VCaP (cell line): Measurements from ENCODE around the gene JAKMIP2.
A peak's percentile ranks its signal among the peaks of the same experiment; 100 is the strongest.

Source experiments
- H3K27ac ChIP-seq: fragments of 450-650 bp; 2 replicates; pipeline ENCODE4 v1.5.1; 2017
- CTCF ChIP-seq: fragments of 450-650 bp; conservative IDR thresholded peaks from 2 replicates; pipeline ENCODE4 v1.5.1; 2017; ENCODE audit warnings: mild to moderate bottlenecking, moderate library complexity

JAKMIP2 gene

GRCh38 chr5:147669169-147669869 lies 113.2 kb downstream of the JAKMIP2 start:
- TF ChIP-seq CTCF = no peak

GRCh38 chr5:147668385-147668784 lies 114.1 kb downstream of the JAKMIP2 start:
- H3K27ac ChIP-seq = peak overlapping the region; percentile 68
- TF ChIP-seq CTCF = no peak

More at GRCh38 chr5:147669169-147669869, 113.2 kb downstream of the JAKMIP2 start:
- peak overlapping the region; percentile 68 for H3K27ac ChIP-seq

- no peak overlapping the region for H3K27ac ChIP-seq
- TF ChIP-seq CTCF = no peak
These were observed 115.2 kb downstream of the JAKMIP2 start for GRCh38 chr5:147667363-147667762.

GRCh38 chr5:147666419-147666818 lies 116.1 kb downstream of the JAKMIP2 start:
- no peak for TF ChIP-seq CTCF
- no peak overlapping the region for H3K27ac ChIP-seq

- TF ChIP-seq CTCF = no peak
- H3K27ac ChIP-seq = no peak overlapping the region
These were observed 121.0 kb downstream of the JAKMIP2 start for GRCh38 chr5:147661541-147661940.

GRCh38 chr5:147659166-147659929 lies 123.2 kb downstream of the JAKMIP2 start:
- H3K27ac ChIP-seq = no peak overlapping the region
- no peak for TF ChIP-seq CTCF

GRCh38 chr5:147658293-147658932 lies 124.1 kb downstream of the JAKMIP2 start:
- no peak for TF ChIP-seq CTCF
- no peak overlapping the region for H3K27ac ChIP-seq
